ENCODE data around the gene ZAP70.

- TF ChIP-seq ATF2 (CRISPR knock-in tag; IDR thresholded peaks at IDR 0.05; ENCODE audit: borderline replicate concordance, low read depth), result no peak
- no peak for TF ChIP-seq CTCF (IDR thresholded peaks at IDR 0.05)
- TF ChIP-seq GABPB1 (CRISPR knock-in tag; IDR thresholded peaks at IDR 0.05), result no peak
- no peak for TF ChIP-seq MAX (CRISPR knock-in tag; IDR thresholded peaks at IDR 0.05)
Observed at GRCh38 chr2:97758131-97758705, 44.8 kb downstream of the ZAP70 start.

Data from WTC11 (cell line).